ENCODE results near the gene TFEC. TPM values are rescaled to one million over a fixed set of nuclear protein-coding genes. Genes with fewer than 3 reads are reported as not detected.

Gene TFEC
- polyA plus RNA-seq, 1 donor from 2014 or later: not detected

DNA sequence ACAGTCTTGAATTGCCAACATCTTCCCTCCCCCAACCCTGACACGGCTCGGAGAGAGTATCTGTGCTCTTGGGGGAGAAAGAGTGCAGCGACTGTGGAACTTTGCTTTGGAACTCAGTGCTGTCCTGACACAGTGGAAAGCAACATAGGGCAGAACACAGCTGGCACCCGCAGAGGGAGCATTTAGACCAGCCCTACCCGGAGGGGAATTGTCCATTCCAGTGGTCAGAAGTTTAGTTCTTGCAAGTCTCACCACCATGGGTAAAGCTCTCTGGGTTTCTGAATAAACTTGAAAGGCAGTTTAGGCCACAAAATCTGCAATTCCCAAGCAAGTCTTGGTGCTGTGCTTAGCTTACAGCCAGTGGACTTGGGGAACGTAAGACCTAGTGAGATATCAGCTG is 34.9 kb downstream of the TFEC start:
- H3K27me3 ChIP-seq (ENCODE audit: insufficient read depth, low read depth, low read length): no peaks in the 10 kb centered on the region
- H3K9ac ChIP-seq (ENCODE audit: low read length): no peak overlapping the region
- no peak overlapping the region for H3K4me3 ChIP-seq (ENCODE audit: low read length)
- H3K79me2 ChIP-seq (replicated peaks; ENCODE audit: insufficient read depth, low read length): no peaks in the 10 kb centered on the region
- no peaks in the 10 kb centered on the region for H4K20me1 ChIP-seq (ENCODE audit: insufficient read depth)
- H3K4me2 ChIP-seq (ENCODE audit: low read length): no peak overlapping the region
- H3K9me3 ChIP-seq (ENCODE audit: low read length): no peaks in the 10 kb centered on the region
- no peaks in the 10 kb centered on the region for H3F3A ChIP-seq (ENCODE audit: insufficient read depth, low read length, poor library complexity, severe bottlenecking)
- no peak overlapping the region for H3K27ac ChIP-seq (ENCODE audit: low read length)
- H3K36me3 ChIP-seq (ENCODE audit: insufficient read depth, low read length): no peaks in the 10 kb centered on the region
- TF ChIP-seq MXI1 (conservative IDR thresholded peaks at IDR 0.05; ENCODE audit: poor library complexity, severe bottlenecking) (no peak), TAF1 (IDR thresholded peaks at IDR 0.05; ENCODE audit: low read depth) (no peak), CTCF (IDR thresholded peaks at IDR 0.05; ENCODE audit: poor library complexity, severe bottlenecking) (no peak), SMC3 (conservative IDR thresholded peaks at IDR 0.05; ENCODE audit: poor library complexity) (no peak), EP300 (conservative IDR thresholded peaks at IDR 0.05; ENCODE audit: poor library complexity, severe bottlenecking) (no peak), RAD21 (conservative IDR thresholded peaks at IDR 0.05) (no peak), POLR2AphosphoS5 (IDR thresholded peaks at IDR 0.05) (no peak), EZH2 (IDR thresholded peaks at IDR 0.05; ENCODE audit: borderline replicate concordance, insufficient read depth, low read length, poor library complexity, severe bottlenecking) (no peak)
- TF ChIP-seq, protein P1, sequence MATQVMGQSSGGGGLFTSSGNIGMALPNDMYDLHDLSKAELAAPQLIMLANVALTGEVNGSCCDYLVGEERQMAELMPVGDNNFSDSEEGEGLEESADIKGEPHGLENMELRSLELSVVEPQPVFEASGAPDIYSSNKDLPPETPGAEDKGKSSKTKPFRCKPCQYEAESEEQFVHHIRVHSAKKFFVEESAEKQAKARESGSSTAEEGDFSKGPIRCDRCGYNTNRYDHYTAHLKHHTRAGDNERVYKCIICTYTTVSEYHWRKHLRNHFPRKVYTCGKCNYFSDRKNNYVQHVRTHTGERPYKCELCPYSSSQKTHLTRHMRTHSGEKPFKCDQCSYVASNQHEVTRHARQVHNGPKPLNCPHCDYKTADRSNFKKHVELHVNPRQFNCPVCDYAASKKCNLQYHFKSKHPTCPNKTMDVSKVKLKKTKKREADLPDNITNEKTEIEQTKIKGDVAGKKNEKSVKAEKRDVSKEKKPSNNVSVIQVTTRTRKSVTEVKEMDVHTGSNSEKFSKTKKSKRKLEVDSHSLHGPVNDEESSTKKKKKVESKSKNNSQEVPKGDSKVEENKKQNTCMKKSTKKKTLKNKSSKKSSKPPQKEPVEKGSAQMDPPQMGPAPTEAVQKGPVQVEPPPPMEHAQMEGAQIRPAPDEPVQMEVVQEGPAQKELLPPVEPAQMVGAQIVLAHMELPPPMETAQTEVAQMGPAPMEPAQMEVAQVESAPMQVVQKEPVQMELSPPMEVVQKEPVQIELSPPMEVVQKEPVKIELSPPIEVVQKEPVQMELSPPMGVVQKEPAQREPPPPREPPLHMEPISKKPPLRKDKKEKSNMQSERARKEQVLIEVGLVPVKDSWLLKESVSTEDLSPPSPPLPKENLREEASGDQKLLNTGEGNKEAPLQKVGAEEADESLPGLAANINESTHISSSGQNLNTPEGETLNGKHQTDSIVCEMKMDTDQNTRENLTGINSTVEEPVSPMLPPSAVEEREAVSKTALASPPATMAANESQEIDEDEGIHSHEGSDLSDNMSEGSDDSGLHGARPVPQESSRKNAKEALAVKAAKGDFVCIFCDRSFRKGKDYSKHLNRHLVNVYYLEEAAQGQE (IDR thresholded peaks at IDR 0.05; ENCODE audit: borderline replicate concordance): no peak
- no peak overlapping the region for H2AFZ ChIP-seq (ENCODE audit: low read depth, low read length)
- H3K9me2 ChIP-seq (ENCODE audit: insufficient read depth, low read length): no peaks in the 10 kb centered on the region

DNA sequence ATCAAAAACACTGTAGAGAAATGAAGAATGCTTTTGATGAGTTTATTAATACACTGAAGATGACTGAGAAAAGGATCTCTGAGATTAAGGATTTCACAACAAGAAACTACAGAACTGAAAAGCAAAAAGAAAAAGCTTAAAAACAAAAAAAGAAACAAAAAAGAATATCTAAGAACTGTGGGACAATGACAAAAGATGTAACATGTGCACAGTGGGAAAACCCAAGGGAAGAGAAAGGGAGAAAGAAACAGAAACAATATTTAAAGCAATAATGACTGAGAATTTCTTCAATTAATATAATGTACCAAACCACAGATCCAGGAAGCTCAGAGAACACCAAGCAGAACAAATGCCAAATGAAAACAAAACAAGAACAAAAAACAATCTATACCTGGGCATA is 42.2 kb downstream of the TFEC start:
- H3K27me3 ChIP-seq (ENCODE audit: insufficient read depth, low read depth, low read length): no peaks in the 10 kb centered on the region
- no peaks in the 10 kb centered on the region for H3K79me2 ChIP-seq (replicated peaks; ENCODE audit: insufficient read depth, low read length)
- H3K27ac ChIP-seq (ENCODE audit: low read length): no peak overlapping the region
- no peaks in the 10 kb centered on the region for H4K20me1 ChIP-seq (ENCODE audit: insufficient read depth)
- H2AFZ ChIP-seq (ENCODE audit: low read depth, low read length): no peak overlapping the region
- no peaks in the 10 kb centered on the region for H3F3A ChIP-seq (ENCODE audit: insufficient read depth, low read length, poor library complexity, severe bottlenecking)
- H3K9ac ChIP-seq (ENCODE audit: low read length): no peak overlapping the region
- no peaks in the 10 kb centered on the region for H3K36me3 ChIP-seq (ENCODE audit: insufficient read depth, low read length)
- H3K9me3 ChIP-seq (ENCODE audit: low read length): no peaks in the 10 kb centered on the region
- H3K4me3 ChIP-seq (ENCODE audit: low read length): no peak overlapping the region
- H3K4me2 ChIP-seq (ENCODE audit: low read length): no peak overlapping the region
- H3K9me2 ChIP-seq (ENCODE audit: insufficient read depth, low read length): no peaks in the 10 kb centered on the region
- TF ChIP-seq SMC3 (conservative IDR thresholded peaks at IDR 0.05; ENCODE audit: poor library complexity): no peak
- no peak for TF ChIP-seq EP300 (conservative IDR thresholded peaks at IDR 0.05; ENCODE audit: poor library complexity, severe bottlenecking)
- no peak for TF ChIP-seq CTCF (IDR thresholded peaks at IDR 0.05; ENCODE audit: poor library complexity, severe bottlenecking)
- TF ChIP-seq, protein P1 (IDR thresholded peaks at IDR 0.05; ENCODE audit: borderline replicate concordance): no peak
- no peak for TF ChIP-seq TAF1 (IDR thresholded peaks at IDR 0.05; ENCODE audit: low read depth)
- no peak for TF ChIP-seq POLR2AphosphoS5 (IDR thresholded peaks at IDR 0.05)
- TF ChIP-seq MXI1 (conservative IDR thresholded peaks at IDR 0.05; ENCODE audit: poor library complexity, severe bottlenecking): no peak
- no peak for TF ChIP-seq EZH2 (IDR thresholded peaks at IDR 0.05; ENCODE audit: borderline replicate concordance, insufficient read depth, low read length, poor library complexity, severe bottlenecking)
- TF ChIP-seq RAD21 (conservative IDR thresholded peaks at IDR 0.05): no peak

Data from neural cell (in vitro differentiated cells).